ENCODE measurements around the gene TRAF3IP1. TPM values are rescaled to one million over a fixed set of nuclear protein-coding genes. Genes with fewer than 3 reads are reported as not detected.

Gene TRAF3IP1
- polyA plus RNA-seq, 1 donor from 2014 or later = 12.5 TPM

DNA sequence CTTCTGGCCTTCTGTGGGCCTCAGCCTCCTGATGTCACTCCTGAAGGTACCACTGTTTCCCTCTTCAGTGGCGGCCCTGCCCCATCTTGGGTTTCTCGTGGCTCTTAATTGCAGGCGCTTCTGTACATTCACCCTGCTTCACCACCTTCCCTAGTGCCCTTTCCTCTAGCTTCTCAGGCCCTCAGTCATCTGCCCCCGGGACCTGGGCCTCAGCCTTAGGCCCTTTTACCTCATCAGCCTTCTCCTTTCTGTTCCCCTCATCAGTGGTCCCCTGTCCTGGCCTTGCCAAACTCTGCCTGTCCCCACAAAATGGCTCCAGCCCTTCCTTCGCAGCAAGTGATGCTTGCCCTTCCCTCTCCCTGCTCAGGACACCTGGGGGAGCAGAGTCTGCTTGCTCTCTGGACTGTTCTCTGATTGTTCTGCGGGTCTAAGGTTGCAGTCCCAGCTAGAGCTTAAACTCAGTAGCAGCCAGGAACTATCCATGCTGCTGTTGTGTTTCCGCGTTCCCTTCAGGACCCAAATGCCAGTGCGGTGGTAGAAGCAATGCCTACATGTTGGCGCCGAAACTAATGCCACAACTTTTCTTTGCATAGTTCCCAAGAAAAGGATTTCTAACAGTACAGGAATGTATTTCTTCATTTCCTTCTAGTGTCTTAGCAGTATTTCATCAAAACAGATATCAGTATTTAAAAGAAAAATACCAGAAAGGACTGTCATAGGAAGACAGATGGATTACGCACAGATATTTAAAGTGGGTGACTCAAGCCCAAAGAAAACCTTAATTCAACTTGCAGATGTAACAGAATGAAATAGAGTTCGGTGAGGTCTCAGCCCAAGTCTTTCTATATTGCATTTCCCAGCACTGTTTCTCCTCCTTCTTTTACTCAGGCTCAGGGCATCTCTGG is 113.9 kb downstream of the TRAF3IP1 start:
- Histone ChIP-seq H3F3A (ENCODE audit: insufficient read depth, low read length, poor library complexity, severe bottlenecking) (no peaks in the 10 kb centered on the region), H3K27ac (ENCODE audit: low read length) (no peak overlapping the region), H3K9me2 (ENCODE audit: insufficient read depth, low read length) (no peaks in the 10 kb centered on the region), H3K4me3 (ENCODE audit: low read length) (no peak overlapping the region), H3K4me2 (ENCODE audit: low read length) (no peak overlapping the region), H3K27me3 (ENCODE audit: insufficient read depth, low read depth, low read length) (no peaks in the 10 kb centered on the region), H3K79me2 (replicated peaks; ENCODE audit: insufficient read depth, low read length) (peaks cover 34% of the 10 kb centered on the region), H2AFZ (ENCODE audit: low read depth, low read length) (no peak overlapping the region), H4K20me1 (ENCODE audit: insufficient read depth) (no peaks in the 10 kb centered on the region), H3K36me3 (ENCODE audit: insufficient read depth, low read length) (peaks cover 19% of the 10 kb centered on the region), H3K9me3 (ENCODE audit: low read length) (no peaks in the 10 kb centered on the region), H3K9ac (ENCODE audit: low read length) (no peak overlapping the region)
- TF ChIP-seq RAD21 (conservative IDR thresholded peaks at IDR 0.05) (no peak), EZH2 (IDR thresholded peaks at IDR 0.05; ENCODE audit: borderline replicate concordance, insufficient read depth, low read length, poor library complexity, severe bottlenecking) (no peak), MXI1 (conservative IDR thresholded peaks at IDR 0.05; ENCODE audit: poor library complexity, severe bottlenecking) (no peak), POLR2AphosphoS5 (IDR thresholded peaks at IDR 0.05) (no peak), TAF1 (IDR thresholded peaks at IDR 0.05; ENCODE audit: low read depth) (no peak), SMC3 (conservative IDR thresholded peaks at IDR 0.05; ENCODE audit: poor library complexity) (no peak), EP300 (conservative IDR thresholded peaks at IDR 0.05; ENCODE audit: poor library complexity, severe bottlenecking) (no peak)
- TF ChIP-seq, protein P1, sequence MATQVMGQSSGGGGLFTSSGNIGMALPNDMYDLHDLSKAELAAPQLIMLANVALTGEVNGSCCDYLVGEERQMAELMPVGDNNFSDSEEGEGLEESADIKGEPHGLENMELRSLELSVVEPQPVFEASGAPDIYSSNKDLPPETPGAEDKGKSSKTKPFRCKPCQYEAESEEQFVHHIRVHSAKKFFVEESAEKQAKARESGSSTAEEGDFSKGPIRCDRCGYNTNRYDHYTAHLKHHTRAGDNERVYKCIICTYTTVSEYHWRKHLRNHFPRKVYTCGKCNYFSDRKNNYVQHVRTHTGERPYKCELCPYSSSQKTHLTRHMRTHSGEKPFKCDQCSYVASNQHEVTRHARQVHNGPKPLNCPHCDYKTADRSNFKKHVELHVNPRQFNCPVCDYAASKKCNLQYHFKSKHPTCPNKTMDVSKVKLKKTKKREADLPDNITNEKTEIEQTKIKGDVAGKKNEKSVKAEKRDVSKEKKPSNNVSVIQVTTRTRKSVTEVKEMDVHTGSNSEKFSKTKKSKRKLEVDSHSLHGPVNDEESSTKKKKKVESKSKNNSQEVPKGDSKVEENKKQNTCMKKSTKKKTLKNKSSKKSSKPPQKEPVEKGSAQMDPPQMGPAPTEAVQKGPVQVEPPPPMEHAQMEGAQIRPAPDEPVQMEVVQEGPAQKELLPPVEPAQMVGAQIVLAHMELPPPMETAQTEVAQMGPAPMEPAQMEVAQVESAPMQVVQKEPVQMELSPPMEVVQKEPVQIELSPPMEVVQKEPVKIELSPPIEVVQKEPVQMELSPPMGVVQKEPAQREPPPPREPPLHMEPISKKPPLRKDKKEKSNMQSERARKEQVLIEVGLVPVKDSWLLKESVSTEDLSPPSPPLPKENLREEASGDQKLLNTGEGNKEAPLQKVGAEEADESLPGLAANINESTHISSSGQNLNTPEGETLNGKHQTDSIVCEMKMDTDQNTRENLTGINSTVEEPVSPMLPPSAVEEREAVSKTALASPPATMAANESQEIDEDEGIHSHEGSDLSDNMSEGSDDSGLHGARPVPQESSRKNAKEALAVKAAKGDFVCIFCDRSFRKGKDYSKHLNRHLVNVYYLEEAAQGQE (IDR thresholded peaks at IDR 0.05; ENCODE audit: borderline replicate concordance) = no peak
- TF ChIP-seq, protein P2, sequence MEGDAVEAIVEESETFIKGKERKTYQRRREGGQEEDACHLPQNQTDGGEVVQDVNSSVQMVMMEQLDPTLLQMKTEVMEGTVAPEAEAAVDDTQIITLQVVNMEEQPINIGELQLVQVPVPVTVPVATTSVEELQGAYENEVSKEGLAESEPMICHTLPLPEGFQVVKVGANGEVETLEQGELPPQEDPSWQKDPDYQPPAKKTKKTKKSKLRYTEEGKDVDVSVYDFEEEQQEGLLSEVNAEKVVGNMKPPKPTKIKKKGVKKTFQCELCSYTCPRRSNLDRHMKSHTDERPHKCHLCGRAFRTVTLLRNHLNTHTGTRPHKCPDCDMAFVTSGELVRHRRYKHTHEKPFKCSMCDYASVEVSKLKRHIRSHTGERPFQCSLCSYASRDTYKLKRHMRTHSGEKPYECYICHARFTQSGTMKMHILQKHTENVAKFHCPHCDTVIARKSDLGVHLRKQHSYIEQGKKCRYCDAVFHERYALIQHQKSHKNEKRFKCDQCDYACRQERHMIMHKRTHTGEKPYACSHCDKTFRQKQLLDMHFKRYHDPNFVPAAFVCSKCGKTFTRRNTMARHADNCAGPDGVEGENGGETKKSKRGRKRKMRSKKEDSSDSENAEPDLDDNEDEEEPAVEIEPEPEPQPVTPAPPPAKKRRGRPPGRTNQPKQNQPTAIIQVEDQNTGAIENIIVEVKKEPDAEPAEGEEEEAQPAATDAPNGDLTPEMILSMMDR (IDR thresholded peaks at IDR 0.05; ENCODE audit: poor library complexity, severe bottlenecking) = no peak

DNA sequence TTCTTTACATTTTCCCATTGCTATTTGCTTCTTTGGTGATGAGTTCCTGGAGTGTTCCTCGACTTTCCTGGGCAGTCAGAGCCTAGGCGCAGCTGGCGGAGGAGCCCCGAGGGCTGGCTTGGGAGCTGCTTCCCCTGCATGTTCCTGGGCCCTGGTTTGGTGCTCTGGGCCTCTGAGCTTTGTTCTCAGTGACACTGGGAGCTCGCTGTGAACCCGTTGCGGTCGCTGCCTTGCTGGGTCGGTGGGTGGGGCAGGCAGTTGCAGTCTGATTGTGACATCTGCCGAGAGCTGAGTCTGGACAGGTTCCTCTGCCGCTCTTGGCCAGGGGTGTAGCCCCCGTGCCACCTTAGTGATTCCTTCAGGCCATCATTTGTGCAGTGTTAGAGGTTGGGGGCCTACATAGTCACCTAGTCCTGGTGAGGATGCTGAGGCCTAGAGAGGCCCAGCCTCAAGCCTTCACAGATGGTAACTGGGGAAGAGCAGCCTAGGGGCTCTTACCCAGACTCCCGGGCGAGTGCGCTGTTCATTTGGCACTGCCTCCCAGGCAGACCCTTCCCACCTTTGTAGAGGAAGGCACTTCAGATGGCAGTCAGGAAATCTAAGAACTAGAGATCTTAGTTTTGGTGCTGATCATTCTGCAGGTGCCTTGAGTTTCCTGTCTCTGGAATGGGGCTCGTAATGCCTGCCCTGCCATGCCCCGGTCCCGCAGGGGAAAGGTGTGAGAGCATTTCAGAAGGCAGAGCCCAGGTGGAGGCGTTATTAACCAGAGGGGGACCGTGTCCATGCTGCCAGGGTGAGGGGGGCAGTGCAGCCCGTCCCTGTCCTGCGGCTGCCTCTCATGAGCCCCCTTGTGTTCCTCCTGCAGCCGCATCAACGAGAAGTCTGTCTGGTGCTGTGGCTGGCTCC is 114.8 kb downstream of the TRAF3IP1 start:
- no peak overlapping the region for H3K4me3 ChIP-seq (ENCODE audit: low read length)
- H4K20me1 ChIP-seq (ENCODE audit: insufficient read depth) = no peaks in the 10 kb centered on the region
- no peaks in the 10 kb centered on the region for H3F3A ChIP-seq (ENCODE audit: insufficient read depth, low read length, poor library complexity, severe bottlenecking)
- H3K4me2 ChIP-seq (ENCODE audit: low read length) = no peak overlapping the region
- no peaks in the 10 kb centered on the region for H3K9me2 ChIP-seq (ENCODE audit: insufficient read depth, low read length)
- H3K27ac ChIP-seq (ENCODE audit: low read length) = no peak overlapping the region
- no peaks in the 10 kb centered on the region for H3K27me3 ChIP-seq (ENCODE audit: insufficient read depth, low read depth, low read length)
- H3K9me3 ChIP-seq (ENCODE audit: low read length) = no peaks in the 10 kb centered on the region
- H3K36me3 ChIP-seq (ENCODE audit: insufficient read depth, low read length) = peaks cover 19% of the 10 kb centered on the region
- TF ChIP-seq RAD21 (conservative IDR thresholded peaks at IDR 0.05) (no peak), EZH2 (IDR thresholded peaks at IDR 0.05; ENCODE audit: borderline replicate concordance, insufficient read depth, low read length, poor library complexity, severe bottlenecking) (no peak), SMC3 (conservative IDR thresholded peaks at IDR 0.05; ENCODE audit: poor library complexity) (no peak), EP300 (conservative IDR thresholded peaks at IDR 0.05; ENCODE audit: poor library complexity, severe bottlenecking) (no peak), POLR2AphosphoS5 (IDR thresholded peaks at IDR 0.05) (no peak), MXI1 (conservative IDR thresholded peaks at IDR 0.05; ENCODE audit: poor library complexity, severe bottlenecking) (no peak), TAF1 (IDR thresholded peaks at IDR 0.05; ENCODE audit: low read depth) (no peak)
- TF ChIP-seq, protein P1 (IDR thresholded peaks at IDR 0.05; ENCODE audit: borderline replicate concordance) = no peak
- TF ChIP-seq, protein P2 (IDR thresholded peaks at IDR 0.05; ENCODE audit: poor library complexity, severe bottlenecking) = no peak
- no peak overlapping the region for H3K9ac ChIP-seq (ENCODE audit: low read length)
- H3K79me2 ChIP-seq (replicated peaks; ENCODE audit: insufficient read depth, low read length) = peaks cover 34% of the 10 kb centered on the region
- no peak overlapping the region for H2AFZ ChIP-seq (ENCODE audit: low read depth, low read length)

Data from neural cell (in vitro differentiated cells).